ENCODE measurements around the gene EMC8. TPM values are rescaled to one million over a fixed set of nuclear protein-coding genes. Genes with fewer than 3 reads are reported as not detected.

EMC8 gene
- total and polyA plus RNA-seq, 2 of the 8 experiments (the other 6 are each of a cell fraction or from before 2014, with no cell fraction given): 52.2 to 69.7 TPM

DNA sequence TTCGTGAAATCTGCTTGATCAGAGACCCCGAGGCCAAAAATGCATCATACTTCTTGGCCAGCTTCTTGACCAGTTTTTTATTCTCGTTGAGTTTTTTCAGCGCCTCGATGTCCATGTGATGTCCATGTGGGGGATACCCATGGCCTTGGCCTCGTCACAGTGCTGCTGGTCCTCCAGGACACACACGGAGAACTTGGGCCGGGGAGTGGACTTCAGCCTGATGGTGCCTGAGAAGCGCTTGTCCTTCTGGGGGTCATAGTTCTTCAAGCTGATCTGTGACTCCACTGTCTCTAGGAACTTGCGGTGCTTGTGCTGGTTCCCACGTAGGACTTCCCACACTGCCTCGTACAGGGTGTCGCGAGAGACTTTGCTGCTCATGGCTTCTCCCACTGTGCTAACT is 16.8 kb upstream of the EMC8 start:
- no peak for FAIRE-seq
- no peak overlapping the region for H3K27ac ChIP-seq (ENCODE audit: low read depth, low read length)
- H3K36me3 ChIP-seq (ENCODE audit: control insufficient read depth in 2 of 4, insufficient read depth in 4 of 4, low read length in 3 of 4): no peaks in the 10 kb centered on the region
- no peak overlapping the region for H3K18ac ChIP-seq (ENCODE audit: extremely low read depth, low read length)
- no peak overlapping the region for H4K5ac ChIP-seq (ENCODE audit: insufficient read length, low read depth, low read length)
- peaks cover 0 to 11% (median 3%) of the 10 kb centered on the region in 4 experiments; a peak in 2 of 7 replicates for H3K27me3 ChIP-seq (replicated peaks in 1 of 4; ENCODE audit: control insufficient read depth in 3 of 4, extremely low read depth in 1 of 4, insufficient read depth in 3 of 4, low read length in 3 of 4)
- H2BK15ac ChIP-seq (ENCODE audit: low read length): no peak overlapping the region
- no peak overlapping the region for H2BK120ac ChIP-seq (replicated peaks; ENCODE audit: low read depth, low read length)
- no peak overlapping the region for H4K91ac ChIP-seq (replicated peaks; ENCODE audit: insufficient read length, low read length)
- peaks cover 0 to 4% (median 0%) of the 10 kb centered on the region in 4 experiments; a peak in 3 of 7 replicates for H3K4me1 ChIP-seq (replicated peaks in 1 of 4; ENCODE audit: control insufficient read depth in 3 of 4, insufficient read depth in 4 of 4, low read length in 3 of 4)
- POLR2A ChIA-PET (ENCODE audit: partially characterized antibody): no interaction called here
- no peaks in the 10 kb centered on the region for H3K79me1 ChIP-seq (ENCODE audit: low read depth, low read length)
- H3K23me2 ChIP-seq (ENCODE audit: low read depth, low read length): no peaks in the 10 kb centered on the region
- H2BK5ac ChIP-seq (ENCODE audit: low read depth, low read length): no peak overlapping the region
- TF ChIP-seq RAD21 (IDR thresholded peaks at IDR 0.05 in 1 of 2, conservative IDR thresholded peaks at IDR 0.05 in 1 of 2; ENCODE audit: low read depth in 2 of 2, low read length in 2 of 2): no peak
- no peak for TF ChIP-seq CHD2 (IDR thresholded peaks at IDR 0.05; ENCODE audit: low read length)
- no peak for TF ChIP-seq ASH2L (IDR thresholded peaks at IDR 0.05; ENCODE audit: low read length)
- TF ChIP-seq NANOG (IDR thresholded peaks at IDR 0.05; ENCODE audit: insufficient read depth, low read depth, low read length, poor library complexity, severe bottlenecking): no peak
- no peak for TF ChIP-seq HDAC6 (IDR thresholded peaks at IDR 0.05; ENCODE audit: low read depth, low read length)
- no peak for TF ChIP-seq MAFK (IDR thresholded peaks at IDR 0.05; ENCODE audit: low read depth, low read length)
- no peak for TF ChIP-seq RBBP5 (IDR thresholded peaks at IDR 0.05; ENCODE audit: borderline replicate concordance, low read depth, low read length)
- no peak overlapping the region for H3K14ac ChIP-seq (ENCODE audit: insufficient read length)
- CTCF ChIA-PET (ENCODE audit: partially characterized antibody): interaction anchor here (0.7 to 7.6 kb wide), 8 partner anchors 9 to 172 kb away, joined by 3 to 319 read pairs (median 3); no protein-coding TSS in a partner anchor
- DNase-seq (ENCODE audit: low read depth in 1 of 2, low spot score in 2 of 2): no peak
- H3K4ac ChIP-seq (replicated peaks; ENCODE audit: insufficient read length, low read depth, low read length): no peak overlapping the region
- no peaks in the 10 kb centered on the region for H3K9me3 ChIP-seq (ENCODE audit: insufficient read depth in 2 of 2, low read depth in 1 of 2, low read length in 1 of 2)
- H4K20me1 ChIP-seq (replicated peaks in 1 of 2; ENCODE audit: control insufficient read depth in 1 of 2, insufficient read depth in 2 of 2, low read length in 2 of 2): no peaks in the 10 kb centered on the region
- no peak overlapping the region for H3K4me2 ChIP-seq (ENCODE audit: insufficient read depth in 1 of 2, low read depth in 2 of 2, low read length in 2 of 2)
- H3K79me2 ChIP-seq (ENCODE audit: control insufficient read depth in 1 of 2, insufficient read depth in 2 of 2, low read length in 2 of 2): no peaks in the 10 kb centered on the region
- no peak overlapping the region for H4K8ac ChIP-seq (ENCODE audit: extremely low read depth, insufficient read depth, low read length)
- no peak overlapping the region for H2BK20ac ChIP-seq (ENCODE audit: low read length)
- no peak overlapping the region for H3K9ac ChIP-seq (replicated peaks in 1 of 4; ENCODE audit: extremely low read depth in 1 of 4, low read depth in 3 of 4, low read length in 3 of 4)
- H2AK5ac ChIP-seq (ENCODE audit: low read depth, low read length): no peak overlapping the region
- H2AFZ ChIP-seq (ENCODE audit: low read length): no peak overlapping the region
- WGBS, 2 experiments (ENCODE audit: extremely low coverage in 1 of 2, insufficient coverage in 1 of 2, insufficient read length in 1 of 2, insufficient replicate concordance in 2 of 2, low coverage in 1 of 2, low lambda C conversion rate in 2 of 2, missing lambda C conversion rate in 1 of 2): 93% methylated on average over 14 of the region's 14 CpGs; no CpG with 5 or more reads in 1 of the 2 experiments
- H3K56ac ChIP-seq (replicated peaks; ENCODE audit: insufficient read length, low read depth, low read length): no peak overlapping the region
- H3K23ac ChIP-seq (ENCODE audit: insufficient read length): no peak overlapping the region
- H2BK12ac ChIP-seq (ENCODE audit: low read depth, low read length): no peak overlapping the region
- H3K4me3 ChIP-seq (ENCODE audit: extremely low read depth in 1 of 4, insufficient read depth in 2 of 4, low read depth in 3 of 4, low read length in 4 of 4): no peak overlapping the region

Data from H1 (cell line).